Measurements from ENCODE around the gene MYO3B. TPM values are rescaled to one million over a fixed set of nuclear protein-coding genes. Genes with fewer than 3 reads are reported as not detected.

The MYO3B gene
- total RNA-seq, 2 experiments from 2014 or later = not detected

DNA sequence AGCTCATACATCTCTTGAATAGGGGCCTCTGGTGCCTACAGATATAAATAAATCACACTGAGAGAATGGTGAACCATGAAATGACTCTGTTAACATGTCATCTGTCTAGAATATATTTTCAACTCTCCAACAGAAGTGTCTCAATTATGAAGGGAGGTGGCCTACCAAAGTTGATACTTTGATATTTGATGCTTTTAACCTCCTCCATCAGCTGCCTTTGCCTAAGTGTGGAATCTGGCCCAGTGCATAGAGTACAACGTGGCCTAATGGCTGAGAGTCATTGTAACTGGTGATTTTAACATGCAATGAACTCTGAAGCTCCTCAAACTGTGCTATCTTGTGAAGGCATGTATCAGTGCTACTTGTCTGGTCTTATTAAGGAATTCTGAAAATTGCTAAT, 93.4 kb downstream of the MYO3B start:
- CTCF ChIA-PET (ENCODE audit: unreplicated experiment) = no interaction called here
- no TSS peak for BruUV-seq (replicated peaks)
- no peak overlapping the region for H3K4me3 ChIP-seq (ENCODE audit: low read depth, low read length, poor library complexity, severe bottlenecking)
- no peak for TF ChIP-seq EZH2phosphoT487 (IDR thresholded peaks at IDR 0.05; ENCODE audit: borderline replicate concordance, low read depth, low read length)
- TF ChIP-seq, protein P1, sequence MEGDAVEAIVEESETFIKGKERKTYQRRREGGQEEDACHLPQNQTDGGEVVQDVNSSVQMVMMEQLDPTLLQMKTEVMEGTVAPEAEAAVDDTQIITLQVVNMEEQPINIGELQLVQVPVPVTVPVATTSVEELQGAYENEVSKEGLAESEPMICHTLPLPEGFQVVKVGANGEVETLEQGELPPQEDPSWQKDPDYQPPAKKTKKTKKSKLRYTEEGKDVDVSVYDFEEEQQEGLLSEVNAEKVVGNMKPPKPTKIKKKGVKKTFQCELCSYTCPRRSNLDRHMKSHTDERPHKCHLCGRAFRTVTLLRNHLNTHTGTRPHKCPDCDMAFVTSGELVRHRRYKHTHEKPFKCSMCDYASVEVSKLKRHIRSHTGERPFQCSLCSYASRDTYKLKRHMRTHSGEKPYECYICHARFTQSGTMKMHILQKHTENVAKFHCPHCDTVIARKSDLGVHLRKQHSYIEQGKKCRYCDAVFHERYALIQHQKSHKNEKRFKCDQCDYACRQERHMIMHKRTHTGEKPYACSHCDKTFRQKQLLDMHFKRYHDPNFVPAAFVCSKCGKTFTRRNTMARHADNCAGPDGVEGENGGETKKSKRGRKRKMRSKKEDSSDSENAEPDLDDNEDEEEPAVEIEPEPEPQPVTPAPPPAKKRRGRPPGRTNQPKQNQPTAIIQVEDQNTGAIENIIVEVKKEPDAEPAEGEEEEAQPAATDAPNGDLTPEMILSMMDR (conservative IDR thresholded peaks at IDR 0.05; ENCODE audit: low read length) = no peak
- no peaks in the 10 kb centered on the region for H3K36me3 ChIP-seq (ENCODE audit: insufficient read depth, low read length)
- intact Hi-C loops (cut with micrococcal nuclease; ENCODE audit: unreplicated experiment) = no loop called here
- H3K4me1 ChIP-seq (ENCODE audit: insufficient read depth, low read length, poor library complexity, severe bottlenecking) = no peaks in the 10 kb centered on the region
- H3K9me2 ChIP-seq (ENCODE audit: insufficient read depth, low read length) = no peaks in the 10 kb centered on the region
- no peaks in the 10 kb centered on the region for H4K20me1 ChIP-seq (ENCODE audit: insufficient read depth, low read length)
- POLR2A ChIA-PET = interaction anchor here (0.6 to 1.1 kb wide), 2 partner anchors 11 to 370 kb away, joined by 3 read pairs; no protein-coding TSS in a partner anchor
- no peaks in the 10 kb centered on the region for H3K9me3 ChIP-seq (ENCODE audit: low read length)
- H3K79me2 ChIP-seq (ENCODE audit: insufficient read depth, low read depth, low read length) = no peaks in the 10 kb centered on the region
- H3K4me2 ChIP-seq (ENCODE audit: low read length) = no peak overlapping the region
- no peak overlapping the region for H2AFZ ChIP-seq (ENCODE audit: low read length)
- H3K27ac ChIP-seq (ENCODE audit: low read depth, low read length, poor library complexity, severe bottlenecking) = no peak overlapping the region
- DNase-seq (ENCODE audit: low spot score) = no peak

DNA sequence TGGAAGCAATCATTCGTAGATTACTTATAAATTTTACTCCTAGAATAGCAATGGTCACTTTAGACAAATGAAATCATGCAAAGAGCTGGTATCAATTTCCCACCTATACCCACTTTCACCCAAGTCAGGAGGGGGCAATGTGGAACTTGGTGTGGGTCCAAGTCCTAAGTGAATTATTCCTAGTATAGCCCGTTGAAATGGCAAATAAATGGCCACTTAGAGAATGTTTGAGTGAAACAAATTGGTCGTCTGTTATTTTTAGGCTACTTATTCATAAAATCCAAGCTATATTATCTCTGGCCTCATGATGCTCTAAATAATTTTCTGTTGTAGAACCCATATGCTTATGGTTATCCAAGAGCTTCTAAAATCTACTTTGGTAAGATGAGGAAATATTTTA, 98.1 kb downstream of the MYO3B start:
- Histone ChIP-seq H3K4me2 (ENCODE audit: low read length) (no peak overlapping the region), H4K20me1 (ENCODE audit: insufficient read depth, low read length) (no peaks in the 10 kb centered on the region), H2AFZ (ENCODE audit: low read length) (no peak overlapping the region), H3K4me1 (ENCODE audit: insufficient read depth, low read length, poor library complexity, severe bottlenecking) (no peaks in the 10 kb centered on the region), H3K9me2 (ENCODE audit: insufficient read depth, low read length) (no peaks in the 10 kb centered on the region), H3K36me3 (ENCODE audit: insufficient read depth, low read length) (no peaks in the 10 kb centered on the region), H3K27ac (ENCODE audit: low read depth, low read length, poor library complexity, severe bottlenecking) (no peak overlapping the region), H3K4me3 (ENCODE audit: low read depth, low read length, poor library complexity, severe bottlenecking) (no peak overlapping the region), H3K79me2 (ENCODE audit: insufficient read depth, low read depth, low read length) (no peaks in the 10 kb centered on the region), H3K9me3 (ENCODE audit: low read length) (no peaks in the 10 kb centered on the region)
- intact Hi-C loops (cut with micrococcal nuclease; ENCODE audit: unreplicated experiment) = no loop called here
- POLR2A ChIA-PET = interaction anchor here (0.6 kb wide), 1 partner anchor 549 kb away, joined by 4 read pairs; no protein-coding TSS in a partner anchor
- CTCF ChIA-PET (ENCODE audit: unreplicated experiment) = no interaction called here
- no peak for TF ChIP-seq EZH2phosphoT487 (IDR thresholded peaks at IDR 0.05; ENCODE audit: borderline replicate concordance, low read depth, low read length)
- TF ChIP-seq, protein P1 (conservative IDR thresholded peaks at IDR 0.05; ENCODE audit: low read length) = no peak
- no peak for DNase-seq (ENCODE audit: low spot score)
- BruUV-seq (replicated peaks) = no TSS peak

DNA sequence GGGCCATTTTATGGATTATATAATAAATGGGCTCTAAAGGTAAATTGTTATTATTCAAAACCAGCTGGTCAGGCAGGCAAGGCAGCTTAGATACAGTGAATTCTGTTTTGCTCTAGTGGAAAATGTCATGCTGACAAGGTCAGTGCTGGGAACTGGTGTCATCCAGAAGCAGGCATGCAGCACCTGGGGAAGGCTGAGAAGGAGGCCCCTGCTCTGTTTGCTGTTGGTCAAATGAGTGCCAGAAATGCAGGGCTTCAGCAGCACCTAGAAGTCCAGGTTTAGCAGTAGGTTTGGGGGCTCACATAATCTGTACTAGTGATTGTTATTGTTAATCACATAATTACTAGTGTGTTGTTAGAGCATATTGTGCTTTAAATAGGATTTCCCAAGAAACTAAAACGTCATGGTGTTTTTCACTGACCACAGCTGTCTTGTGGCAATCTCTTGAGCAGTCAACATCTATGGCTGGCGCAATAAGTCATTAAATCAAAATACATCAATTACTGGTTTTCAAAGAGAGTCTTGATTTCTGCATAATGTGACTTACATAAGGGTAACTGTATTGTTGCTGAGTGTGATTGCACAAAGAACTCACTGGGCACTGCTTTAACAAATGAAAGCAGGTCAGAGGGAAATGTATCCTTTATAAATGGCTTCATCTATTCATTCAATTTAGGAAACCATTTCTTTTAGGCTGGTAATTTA, 99.1 kb downstream of the MYO3B start:
- no peaks in the 10 kb centered on the region for H3K4me1 ChIP-seq (ENCODE audit: insufficient read depth, low read length, poor library complexity, severe bottlenecking)
- H3K27ac ChIP-seq (ENCODE audit: low read depth, low read length, poor library complexity, severe bottlenecking) = no peak overlapping the region
- intact Hi-C loops (cut with micrococcal nuclease; ENCODE audit: unreplicated experiment) = no loop called here
- ChIA-PET POLR2A (interaction anchor here (1.0 kb wide), 1 partner anchor 16 kb away, joined by 3 read pairs; no protein-coding TSS in a partner anchor), CTCF (ENCODE audit: unreplicated experiment) (no interaction called here)
- no peak overlapping the region for H3K4me2 ChIP-seq (ENCODE audit: low read length)
- H4K20me1 ChIP-seq (ENCODE audit: insufficient read depth, low read length) = no peaks in the 10 kb centered on the region
- no peak overlapping the region for H2AFZ ChIP-seq (ENCODE audit: low read length)
- H3K4me3 ChIP-seq (ENCODE audit: low read depth, low read length, poor library complexity, severe bottlenecking) = no peak overlapping the region
- no peaks in the 10 kb centered on the region for H3K9me3 ChIP-seq (ENCODE audit: low read length)
- H3K9me2 ChIP-seq (ENCODE audit: insufficient read depth, low read length) = no peaks in the 10 kb centered on the region
- H3K36me3 ChIP-seq (ENCODE audit: insufficient read depth, low read length) = no peaks in the 10 kb centered on the region
- BruUV-seq (replicated peaks) = no TSS peak
- TF ChIP-seq, protein P1 (conservative IDR thresholded peaks at IDR 0.05; ENCODE audit: low read length) = no peak
- no peak for TF ChIP-seq EZH2phosphoT487 (IDR thresholded peaks at IDR 0.05; ENCODE audit: borderline replicate concordance, low read depth, low read length)
- H3K79me2 ChIP-seq (ENCODE audit: insufficient read depth, low read depth, low read length) = no peaks in the 10 kb centered on the region
- no peak for DNase-seq (ENCODE audit: low spot score)
